Mesenchymal stem cell (in vitro differentiated cells and primary cell): ENCODE results near the gene ZNF276.
A peak's percentile ranks its signal among the peaks of the same experiment; 100 is the strongest.

ENCODE experiments used
- DNase-seq: peaks from one replicate; pipeline ENCODE4 v3.0.0-alpha.2; 2013
- H2AFZ ChIP-seq: one replicate; pipeline ENCODE4 v1.6.1; 2013; ENCODE audit warnings: low read depth, mild to moderate bottlenecking, control low read depth, inconsistent platforms, low read length, moderate library complexity
- H2AK5ac ChIP-seq: 2 replicates; pipeline ENCODE4 v1.6.1; 2013; ENCODE audit warnings: low read length, moderate library complexity, mild to moderate bottlenecking, inconsistent platforms; ENCODE audit not compliant: severe bottlenecking
- H2BK120ac ChIP-seq: one replicate; pipeline ENCODE4 v1.6.1; 2013; ENCODE audit warnings: low read depth, mild to moderate bottlenecking, inconsistent platforms, low read length, moderate library complexity
- H2BK12ac ChIP-seq, 2 experiments: one replicate each; pipeline ENCODE4 v1.6.1; 2013; ENCODE audit warnings: inconsistent platforms in 2 of 2, low read length in 2 of 2, mild to moderate bottlenecking in 2 of 2, moderate library complexity in 2 of 2, control low read depth in 1 of 2
- H2BK15ac ChIP-seq: one replicate; pipeline ENCODE4 v1.6.1; 2013; ENCODE audit warnings: mild to moderate bottlenecking, low read depth, inconsistent platforms; ENCODE audit not compliant: poor library complexity, severe bottlenecking
- H2BK5ac ChIP-seq: 2 replicates; pipeline ENCODE4 v1.6.1; 2013; ENCODE audit warnings: low read depth, mild to moderate bottlenecking, low read length, control low read depth, inconsistent platforms; ENCODE audit not compliant: poor library complexity, severe bottlenecking
- H3K14ac ChIP-seq, 2 experiments: one replicate each; pipeline ENCODE4 v1.6.1; 2013; ENCODE audit warnings: inconsistent platforms in 2 of 2, low read length in 2 of 2, control low read depth in 1 of 2, mild to moderate bottlenecking in 1 of 2, moderate library complexity in 1 of 2
- H3K18ac ChIP-seq, 2 experiments: one replicate each; pipeline ENCODE4 v1.6.1; 2013; ENCODE audit warnings: inconsistent platforms in 2 of 2, low read length in 2 of 2, control low read depth in 1 of 2, low read depth in 1 of 2, mild to moderate bottlenecking in 1 of 2
- H3K23ac ChIP-seq, 2 experiments: one replicate each; pipeline ENCODE4 v1.6.1; 2013; ENCODE audit warnings: inconsistent platforms in 2 of 2, low read length in 2 of 2, mild to moderate bottlenecking in 2 of 2, moderate library complexity in 2 of 2, control low read depth in 1 of 2
- H3K27ac ChIP-seq: 2 replicates; pipeline ENCODE4 v1.5.1; 2013; ENCODE audit warnings: mild to moderate bottlenecking, moderate library complexity, low read length, control low read depth, inconsistent platforms; ENCODE audit not compliant: poor library complexity, severe bottlenecking
- H3K27me3 ChIP-seq, 2 experiments: 2 replicates each; pipeline versions ENCODE4 v1.6.1 to v1.7.0; 2013; ENCODE audit warnings: low read length in 2 of 2, mild to moderate bottlenecking in 2 of 2, moderate library complexity in 2 of 2, control low read depth in 1 of 2, inconsistent platforms in 1 of 2; ENCODE audit not compliant: control insufficient read depth in 1 of 2, insufficient read depth in 1 of 2
- H3K36me3 ChIP-seq, 2 experiments: 2 replicates each; pipeline versions ENCODE4 v1.6.1 to v1.7.0; 2013; ENCODE audit warnings: low read length in 2 of 2, control low read depth in 1 of 2, inconsistent platforms in 1 of 2, low read depth in 1 of 2, mild to moderate bottlenecking in 1 of 2; ENCODE audit not compliant: insufficient read depth in 2 of 2, control insufficient read depth in 1 of 2
- H3K4ac ChIP-seq, 2 experiments: one replicate each; pipeline ENCODE4 v1.6.1; 2013; ENCODE audit warnings: inconsistent platforms in 2 of 2, low read length in 2 of 2, mild to moderate bottlenecking in 2 of 2, moderate library complexity in 2 of 2, control low read depth in 1 of 2, low read depth in 1 of 2
- H3K4me1 ChIP-seq: 2 replicates; pipeline ENCODE4 v1.6.1; 2013; ENCODE audit warnings: low read depth, low read length, control low read depth; ENCODE audit not compliant: control insufficient read depth, insufficient read depth
- H3K4me2 ChIP-seq: 2 replicates; pipeline ENCODE4 v1.6.1; 2013; ENCODE audit warnings: low read length, mild to moderate bottlenecking, inconsistent platforms; ENCODE audit not compliant: poor library complexity, severe bottlenecking
- H3K4me3 ChIP-seq, 2 experiments: 2 replicates each; pipeline versions ENCODE4 v1.5.1 to v1.7.0; 2013; ENCODE audit warnings: low read length in 2 of 2, mild to moderate bottlenecking in 2 of 2, control low read depth in 1 of 2, low read depth in 1 of 2; ENCODE audit not compliant: insufficient read depth in 1 of 2
- H3K79me1 ChIP-seq: replicated peaks from 2 replicates; pipeline ENCODE4 v1.6.1; 2013; ENCODE audit warnings: mild to moderate bottlenecking, control low read depth, low read length, inconsistent platforms; ENCODE audit not compliant: poor library complexity, severe bottlenecking
- H3K9ac ChIP-seq: 2 replicates; pipeline ENCODE4 v1.7.0; 2013; ENCODE audit warnings: mild to moderate bottlenecking, low read length, moderate library complexity
- H3K9me3 ChIP-seq: 2 replicates; pipeline ENCODE4 v1.7.0; 2013; ENCODE audit warnings: mild to moderate bottlenecking, low read length; ENCODE audit not compliant: control insufficient read depth
- H4K8ac ChIP-seq: one replicate; pipeline ENCODE4 v1.6.1; 2013; ENCODE audit warnings: inconsistent platforms, mild to moderate bottlenecking, low read length, moderate library complexity
- H4K91ac ChIP-seq: one replicate; pipeline ENCODE4 v1.6.1; 2013; ENCODE audit warnings: mild to moderate bottlenecking, low read length, inconsistent platforms
- WGBS: methylation state at CpG from one replicate; pipeline ENCODE4 v1.1.7; 2013; ENCODE audit warnings: mixed read lengths; 5-methylcytosine and 5-hydroxymethylcytosine counted together

The ZNF276 gene

GRCh38 chr16:89685916-89686315, 35.4 kb upstream of the ZNF276 start:
- no peak overlapping the region for H2BK15ac ChIP-seq
- DNase-seq = no peak

GRCh38 chr16:89686520-89687091, 34.7 kb upstream of the ZNF276 start, which contains the start of gene CDK10:
Gene CDK10 (plus strand): TSS chr16:89686689. CDS start chr16:89686711, 22 bp downstream.
- Histone ChIP-seq H4K8ac (peak within 1 kb of the TSS; percentile 99), H4K91ac (peak within 1 kb of the TSS; percentile 97), H2AFZ (peak within 1 kb of the TSS; percentile 90), H3K14ac (peak within 1 kb of the TSS in 1 of 2 experiments; percentile 87), H3K36me3 (peaks cover 29 to 43% of the 10 kb centered on the region in 2 experiments), H3K79me1 (peaks cover 23% of the 10 kb centered on the region), H3K27me3 (no peaks in the 10 kb centered on the region), H3K4me3 (peak within 1 kb of the TSS; percentile 86 to 94), H3K18ac (peak within 1 kb of the TSS; percentile 98 to 99), H3K4ac (peak within 1 kb of the TSS in 1 of 2 experiments; percentile 93), H2AK5ac (no peak within 1 kb of the TSS), H2BK120ac (peak within 1 kb of the TSS; percentile 88), H3K27ac (peak within 1 kb of the TSS; percentile 96), H3K23ac (peak within 1 kb of the TSS in 1 of 2 experiments; percentile 54), H2BK15ac (peak within 1 kb of the TSS; percentile 92), H2BK5ac (peak within 1 kb of the TSS; percentile 98), H3K9ac (peak within 1 kb of the TSS; percentile 90), H3K4me2 (peak within 1 kb of the TSS; percentile 87), H3K4me1 (peaks cover 15% of the 10 kb centered on the region), H2BK12ac (no peak within 1 kb of the TSS), H3K9me3 (no peaks in the 10 kb centered on the region)
- 1% methylated on average over 57 of the region's 67 CpGs for WGBS
- peak; percentile 88 for DNase-seq

More at GRCh38 chr16:89685916-89686315, 35.4 kb upstream of the ZNF276 start:
- Histone ChIP-seq H2BK5ac (no peak overlapping the region), H4K91ac (no peak overlapping the region), H3K79me1 (peaks cover 19% of the 10 kb centered on the region), H2AK5ac (no peak overlapping the region), H3K9me3 (no peaks in the 10 kb centered on the region), H3K23ac (no peak overlapping the region), H3K9ac (no peak overlapping the region), H3K4me3 (no peak overlapping the region), H3K18ac (no peak overlapping the region), H4K8ac (no peak overlapping the region), H3K4ac (no peak overlapping the region), H3K4me1 (peaks cover 14% of the 10 kb centered on the region), H2AFZ (no peak overlapping the region), H2BK120ac (no peak overlapping the region), H3K36me3 (peaks cover 23 to 40% of the 10 kb centered on the region in 2 experiments), H3K27me3 (no peaks in the 10 kb centered on the region), H3K27ac (no peak overlapping the region), H3K4me2 (no peak overlapping the region), H3K14ac (no peak overlapping the region), H2BK12ac (no peak overlapping the region)
- WGBS = 100% methylated on average over 1 of the region's 1 CpG

- peak overlapping the region; percentile 90 for H4K91ac ChIP-seq
- H2AFZ ChIP-seq = no peak overlapping the region
- H2AK5ac ChIP-seq = peak overlapping the region; percentile 71
- DNase-seq = peak; percentile 68
- H3K14ac ChIP-seq = no peak overlapping the region
- peak overlapping the region; percentile 86 to 94 for H3K4me3 ChIP-seq
- H2BK12ac ChIP-seq = peak overlapping the region in 1 of 2 experiments; percentile 21
- peak overlapping the region; percentile 96 for H3K27ac ChIP-seq
- peak overlapping the region in 1 of 2 experiments; percentile 12 for H3K4ac ChIP-seq
- peak overlapping the region; percentile 85 to 99 for H3K18ac ChIP-seq
- peaks cover 28% of the 10 kb centered on the region for H3K79me1 ChIP-seq
- peak overlapping the region; percentile 88 for H2BK120ac ChIP-seq
- peak overlapping the region; percentile 90 for H3K9ac ChIP-seq
- no peaks in the 10 kb centered on the region for H3K27me3 ChIP-seq
- no peaks in the 10 kb centered on the region for H3K9me3 ChIP-seq
- H3K23ac ChIP-seq = peak overlapping the region in 1 of 2 experiments; percentile 54
- peaks cover 22% of the 10 kb centered on the region for H3K4me1 ChIP-seq
- peak overlapping the region; percentile 87 for H3K4me2 ChIP-seq
- WGBS = 21% methylated on average over 42 of the region's 42 CpGs
- peak overlapping the region; percentile 27 for H4K8ac ChIP-seq
- peaks cover 36 to 50% of the 10 kb centered on the region in 2 experiments for H3K36me3 ChIP-seq
- H2BK15ac ChIP-seq = no peak overlapping the region
- peak overlapping the region; percentile 98 for H2BK5ac ChIP-seq
Measured at GRCh38 chr16:89687092-89687940, 34.0 kb upstream of the ZNF276 start.

- Histone ChIP-seq H3K23ac (no peak overlapping the region), H3K27ac (no peak overlapping the region), H3K4me3 (no peak overlapping the region), H3K9me3 (no peaks in the 10 kb centered on the region), H3K4ac (no peak overlapping the region), H2BK120ac (no peak overlapping the region), H3K9ac (no peak overlapping the region), H3K14ac (no peak overlapping the region), H3K4me2 (no peak overlapping the region), H4K91ac (no peak overlapping the region), H2AK5ac (peak overlapping the region; percentile 40), H3K27me3 (no peaks in the 10 kb centered on the region), H3K18ac (no peak overlapping the region), H2BK5ac (no peak overlapping the region), H3K4me1 (peaks cover 23% of the 10 kb centered on the region), H2BK15ac (no peak overlapping the region), H3K36me3 (peaks cover 39 to 55% of the 10 kb centered on the region in 2 experiments), H2BK12ac (no peak overlapping the region), H4K8ac (no peak overlapping the region), H2AFZ (no peak overlapping the region), H3K79me1 (peaks cover 31% of the 10 kb centered on the region)
- WGBS = 96% methylated on average over 5 of the region's 5 CpGs
- no peak for DNase-seq
Measured at GRCh38 chr16:89688395-89688794, 32.9 kb upstream of the ZNF276 start.
